HL-60 (cell line): Measurements from ENCODE around the gene IL2RA.

Source experiments
- DNase-seq, 2 experiments: peaks; one replicate each; pipeline ENCODE4 v3.0.0-alpha.2; 2010 to 2020; ENCODE audit warnings: low read depth in 1 of 2, low spot score in 1 of 2
- H3K27ac ChIP-seq: fragments of 250-450 bp; sonication (Bioruptor Pico); replicated peaks from 2 replicates; pipeline ENCODE4 v1.5.1; 2020; ENCODE audit warnings: mild to moderate bottlenecking, moderate library complexity
- H3K27me3 ChIP-seq: fragments of 250-450 bp; sonication (Bioruptor Pico); 2 replicates; pipeline ENCODE4 v1.5.1; 2021; ENCODE audit warnings: mild to moderate bottlenecking, moderate library complexity; ENCODE audit not compliant: insufficient read depth, poor library complexity, severe bottlenecking
- H3K4me3 ChIP-seq: replicated peaks from 2 replicates; pipeline ENCODE4 v1.5.1; 2011; ENCODE audit warnings: mild to moderate bottlenecking, control low read depth, low read length; ENCODE audit not compliant: insufficient read depth
- CTCF ChIP-seq: IDR thresholded peaks from one replicate; pipeline ENCODE4 v1.5.1; 2011; ENCODE audit warnings: low read length, control low read depth, inconsistent platforms; ENCODE audit not compliant: insufficient read depth
- GABPA ChIP-seq: IDR thresholded peaks from 2 replicates; pipeline ENCODE4 v1.6.1; 2012; ENCODE audit warnings: low read depth
- POLR2AphosphoS5 ChIP-seq: IDR thresholded peaks from 2 replicates; pipeline ENCODE4 v1.6.1; 2012; ENCODE audit warnings: low read depth
- REST ChIP-seq: IDR thresholded peaks from 2 replicates; pipeline ENCODE4 v1.6.1; 2012; ENCODE audit warnings: low read depth; ENCODE audit not compliant: insufficient replicate concordance
- SPI1 ChIP-seq: IDR thresholded peaks from 2 replicates; pipeline ENCODE4 v1.6.1; 2012; ENCODE audit warnings: low read depth, mild to moderate bottlenecking, borderline replicate concordance

The IL2RA gene

GRCh38 chr10:5973069-5973468 is 89.1 kb downstream of the IL2RA start:
- no peak for TF ChIP-seq GABPA
- no peak for TF ChIP-seq SPI1
- no peak for TF ChIP-seq POLR2AphosphoS5
- no peak for TF ChIP-seq REST
- TF ChIP-seq CTCF: no peak
- Histone ChIP-seq H3K27ac (no peak overlapping the region), H3K4me3 (no peak overlapping the region), H3K27me3 (no peaks in the 10 kb centered on the region)
- DNase-seq: no peak

GRCh38 chr10:5971886-5972285 is 90.3 kb downstream of the IL2RA start:
- TF ChIP-seq POLR2AphosphoS5: no peak
- no peak for TF ChIP-seq CTCF
- TF ChIP-seq SPI1: no peak
- no peak for TF ChIP-seq REST
- TF ChIP-seq GABPA: no peak

GRCh38 chr10:5971315-5971832 is 90.8 kb downstream of the IL2RA start:
- TF ChIP-seq REST: no peak
- no peak for TF ChIP-seq CTCF
- TF ChIP-seq POLR2AphosphoS5: no peak
- no peak for TF ChIP-seq SPI1
- TF ChIP-seq GABPA: no peak
- H3K4me3 ChIP-seq: no peak overlapping the region
- H3K27ac ChIP-seq: no peak overlapping the region
- DNase-seq: no peak
- no peaks in the 10 kb centered on the region for H3K27me3 ChIP-seq

More at GRCh38 chr10:5971886-5972285, 90.3 kb downstream of the IL2RA start:
- Histone ChIP-seq H3K4me3 (no peak overlapping the region), H3K27me3 (no peaks in the 10 kb centered on the region), H3K27ac (no peak overlapping the region)
- DNase-seq: no peak
